ENCODE results near the gene TMEM132D.

The TMEM132D gene

DNA sequence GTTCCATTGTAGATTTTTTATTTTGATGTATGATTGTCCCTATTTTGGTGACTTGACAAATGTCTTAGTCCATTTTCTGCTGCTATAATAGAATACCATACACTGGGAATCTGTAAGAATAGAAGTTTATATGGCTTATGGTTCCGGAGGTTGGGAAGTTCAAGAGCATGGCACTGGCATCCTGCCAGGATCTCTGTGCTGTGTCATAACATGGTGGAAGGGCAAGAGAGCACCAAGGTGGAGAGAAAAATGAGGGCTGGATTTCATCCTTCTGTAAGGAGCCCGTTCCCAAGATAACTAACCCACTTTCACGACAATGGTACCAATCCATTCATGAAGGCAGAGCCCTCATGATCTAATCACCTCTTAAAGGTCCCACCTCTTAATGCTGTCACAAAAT, 176.7 kb downstream of the TMEM132D start:
- no peak for DNase-seq (ENCODE audit: low read depth in 2 of 2)

DNA sequence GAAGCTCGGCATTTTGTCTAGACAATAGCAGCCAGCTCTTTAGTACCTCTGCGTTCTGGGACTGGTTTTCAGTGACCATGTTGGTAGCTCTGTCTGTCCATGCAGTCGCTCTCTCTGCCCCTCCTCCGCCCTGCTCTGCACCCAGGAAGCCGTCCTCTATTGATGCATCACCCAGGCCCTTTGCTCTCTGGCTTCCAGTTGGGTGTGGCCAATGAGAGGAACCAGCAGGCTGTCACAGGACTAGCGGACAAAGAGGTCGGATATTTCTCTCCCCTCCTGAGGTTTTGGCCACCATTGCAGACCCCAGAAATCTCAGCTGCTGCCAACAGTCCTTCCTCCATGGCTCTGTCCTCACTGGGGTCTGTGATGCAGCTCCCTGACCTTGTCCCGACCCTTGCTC, 180.6 kb downstream of the TMEM132D start:
- DNase-seq (ENCODE audit: low read depth in 2 of 2) = no peak

DNA sequence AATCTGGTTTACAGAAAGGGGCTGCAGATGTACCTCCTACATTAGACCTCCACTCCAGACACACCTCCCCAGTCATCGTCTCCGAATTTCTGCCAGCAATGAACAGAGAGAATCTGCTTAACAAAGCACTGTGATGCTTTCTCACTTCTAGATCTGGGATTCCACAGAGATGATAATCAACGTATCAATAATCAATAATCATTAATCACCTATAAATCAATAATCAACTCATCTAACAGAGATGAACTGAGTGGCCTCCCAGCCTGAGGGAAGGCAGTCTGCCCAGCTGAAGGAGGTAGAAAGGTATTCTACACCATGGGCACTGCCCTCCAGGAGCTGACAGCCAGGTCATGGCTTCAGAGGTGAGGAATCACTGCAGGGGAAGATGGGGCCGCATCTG, 183.2 kb downstream of the TMEM132D start:
- no peak for DNase-seq (ENCODE audit: low read depth in 2 of 2)

DNA sequence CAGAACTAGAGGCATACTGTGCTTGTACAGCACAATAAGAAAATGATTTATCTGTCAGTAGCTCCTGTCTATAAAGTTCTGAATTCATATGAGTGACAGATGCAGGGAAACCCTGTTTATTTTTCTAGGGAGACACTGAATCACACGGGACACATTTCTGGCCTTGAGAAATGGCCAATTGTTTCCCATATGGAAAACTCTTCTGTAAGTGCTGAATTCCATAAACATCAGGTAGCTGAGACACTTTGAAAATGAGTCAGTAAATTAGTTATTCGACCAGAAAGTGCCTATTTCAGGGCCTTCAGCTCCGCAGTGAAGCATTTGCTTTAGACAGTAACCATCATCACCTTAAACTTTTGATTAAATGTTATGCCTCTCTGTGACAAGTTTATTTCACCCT, 184.4 kb downstream of the TMEM132D start:
- no peak for DNase-seq (ENCODE audit: low read depth in 2 of 2)

DNA sequence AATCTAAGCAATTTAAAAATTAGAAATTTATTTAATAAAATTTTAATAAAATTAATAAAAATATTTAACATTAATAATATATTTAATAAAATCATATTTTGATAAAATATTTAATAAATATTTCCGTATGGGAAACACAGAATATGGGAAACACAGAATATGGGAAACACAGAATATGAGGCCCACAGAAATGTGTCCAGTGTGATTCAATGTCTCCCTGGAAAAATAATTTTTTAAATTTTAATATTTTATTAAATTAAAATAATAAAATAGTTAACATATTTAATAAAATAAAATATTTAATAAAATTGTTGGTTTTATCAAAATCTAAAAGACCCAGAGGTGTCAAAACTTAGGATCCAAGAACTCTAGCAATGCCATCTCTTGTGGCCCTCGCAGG, 186.4 kb downstream of the TMEM132D start:
- DNase-seq (ENCODE audit: low read depth in 2 of 2) = no peak

DNA sequence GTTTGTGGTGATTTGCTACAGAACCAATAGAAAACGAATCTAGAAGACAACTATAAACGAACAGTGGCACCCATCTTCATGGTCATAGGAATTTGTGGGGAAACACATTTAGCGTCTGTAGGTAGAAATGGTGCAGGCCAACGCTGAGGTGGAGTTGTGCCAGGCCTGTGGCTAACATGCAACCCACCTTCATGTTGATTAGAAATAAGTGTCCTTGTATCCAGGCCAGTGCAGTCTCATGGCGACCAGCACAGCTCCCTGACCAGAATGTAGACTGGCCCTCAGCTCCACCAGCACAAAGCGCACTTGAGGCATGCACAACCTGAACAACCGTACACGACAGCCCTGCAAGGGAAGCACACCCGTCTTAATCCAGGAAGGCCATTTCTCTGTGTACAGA, 187.0 kb downstream of the TMEM132D start:
- DNase-seq (ENCODE audit: low read depth in 2 of 2) = no peak

DNA sequence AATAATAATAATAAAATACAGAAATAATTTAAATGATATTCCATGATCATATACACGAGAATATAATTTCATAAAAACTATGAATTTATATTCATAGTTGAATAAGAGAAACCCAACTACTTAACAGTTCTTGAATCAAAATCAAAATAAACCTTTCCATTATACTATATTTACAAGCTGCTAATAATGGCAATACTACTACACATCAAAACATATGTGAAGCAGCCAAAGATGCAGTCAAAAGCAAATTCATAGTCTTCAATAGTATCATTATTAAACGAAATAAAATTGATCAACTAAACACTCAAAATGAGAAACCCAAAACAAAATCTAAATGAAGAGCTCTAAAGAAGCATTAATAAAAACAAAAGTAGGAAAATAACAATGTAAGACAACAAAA, 197.1 kb downstream of the TMEM132D start:
- DNase-seq (ENCODE audit: low read depth in 2 of 2) = no peak

DNA sequence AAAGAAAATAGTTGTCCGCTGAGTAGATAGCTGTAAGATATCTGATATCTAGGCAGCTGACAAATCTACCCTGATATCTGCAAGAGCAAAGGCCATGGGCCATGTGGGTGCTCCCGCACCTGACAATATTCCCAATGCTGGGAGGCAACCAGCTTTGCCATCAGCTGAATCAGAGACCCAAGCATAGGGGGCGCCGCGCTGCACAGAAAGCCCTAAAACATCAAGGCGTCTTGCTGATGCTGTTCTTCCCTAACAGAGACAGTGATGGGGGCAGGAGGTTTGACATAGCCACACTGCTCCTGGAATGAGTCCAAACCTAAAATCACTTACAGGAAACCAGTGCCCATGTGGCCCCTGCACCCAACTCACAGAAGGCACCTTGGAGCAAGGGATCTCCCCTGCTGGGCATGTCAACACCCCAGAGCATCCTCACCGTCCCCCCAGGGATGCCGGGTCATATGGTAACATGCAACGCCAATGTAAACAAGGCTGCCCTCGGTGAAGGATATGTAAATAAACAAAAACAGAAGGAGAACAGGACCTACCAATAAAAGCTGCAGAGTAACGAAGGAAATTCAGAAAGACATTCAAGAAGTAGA, 199.5 kb downstream of the TMEM132D start:
- DNase-seq (ENCODE audit: low read depth in 2 of 2) = no peak

DNA sequence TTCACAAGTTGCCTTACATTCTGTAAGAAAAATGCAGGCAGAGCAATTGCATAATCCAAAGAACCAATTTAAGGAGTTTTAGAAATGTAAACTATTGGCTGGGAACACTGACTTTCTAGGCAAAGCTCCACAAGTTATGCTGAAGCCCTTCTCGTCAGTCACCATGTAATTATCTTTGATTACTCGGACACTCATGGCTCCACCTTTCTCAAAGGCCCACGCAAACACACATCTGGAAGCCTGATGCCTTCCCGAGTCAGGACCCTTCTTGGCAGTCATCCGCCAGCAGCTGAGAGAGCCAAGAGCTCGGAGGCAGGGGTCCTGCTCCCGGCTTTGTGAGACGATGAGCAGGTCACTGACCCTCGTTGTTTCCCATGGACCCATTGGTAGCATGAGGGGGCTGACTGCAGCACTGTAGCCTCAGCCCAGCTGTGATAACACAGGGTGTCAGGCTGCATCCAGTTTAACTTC, 202.2 kb downstream of the TMEM132D start:
- no peak for DNase-seq (ENCODE audit: low read depth in 2 of 2)

DNA sequence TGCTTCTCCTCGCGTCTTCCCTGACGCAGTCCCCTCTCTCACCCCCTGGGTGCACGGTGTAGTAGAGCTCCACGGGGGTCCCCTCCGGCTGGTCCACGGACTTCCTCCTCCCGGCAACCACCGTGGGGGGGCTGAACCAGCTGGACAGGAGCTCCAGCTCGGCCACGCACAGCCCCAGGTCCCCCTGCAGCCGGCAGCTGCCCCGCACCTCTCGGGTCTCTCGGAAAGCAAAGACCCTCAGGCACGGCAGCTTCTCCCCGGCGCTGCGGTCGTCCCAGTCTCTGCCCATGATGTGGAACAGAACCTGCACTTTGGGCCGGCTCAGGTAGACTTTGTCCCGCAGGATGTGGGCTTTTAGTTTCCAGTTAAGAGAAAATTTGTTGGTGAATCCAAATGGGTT, 203.8 kb downstream of the TMEM132D start:
- no peak for DNase-seq (ENCODE audit: low read depth in 2 of 2)

DNA sequence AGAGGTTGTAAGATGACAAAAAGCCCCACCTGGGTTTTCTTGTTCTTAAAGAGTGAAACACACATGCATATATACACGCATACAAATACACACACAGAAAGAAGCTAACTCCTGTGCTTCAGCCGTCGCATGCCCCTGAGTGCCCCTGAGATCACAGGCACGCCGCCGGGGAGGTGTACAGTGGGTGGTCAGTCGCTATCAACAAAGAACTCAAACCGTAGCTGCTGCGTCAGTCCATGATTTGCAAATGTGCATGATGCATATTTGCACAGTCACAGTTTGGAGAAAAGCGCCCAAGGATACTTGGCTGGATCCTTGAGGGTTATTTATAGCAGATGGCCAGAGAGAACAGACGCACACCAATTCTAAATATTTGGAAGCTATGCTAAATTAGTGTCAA, 206.9 kb downstream of the TMEM132D start:
- DNase-seq (ENCODE audit: low read depth in 2 of 2) = no peak

DNA sequence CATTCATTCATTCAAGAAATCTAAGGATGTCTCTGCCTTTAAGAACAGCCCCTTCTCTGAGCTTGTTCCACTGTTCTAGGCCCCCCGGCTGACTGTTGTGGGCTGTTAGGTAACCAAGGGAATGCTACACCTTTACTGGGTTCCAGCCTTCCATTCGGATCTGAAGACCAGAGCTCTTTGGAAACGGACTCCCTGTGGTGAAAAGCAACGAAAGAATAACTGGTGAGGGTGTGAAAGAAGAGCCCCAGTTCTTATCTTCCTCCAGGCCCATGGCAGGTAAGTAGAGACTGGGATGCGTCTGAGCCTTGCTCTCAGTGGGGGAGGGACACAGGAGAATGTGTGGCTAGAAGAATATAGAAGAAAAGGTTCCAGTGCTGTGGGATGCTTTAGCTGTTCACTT, 207.4 kb downstream of the TMEM132D start:
- DNase-seq (ENCODE audit: low read depth in 2 of 2) = no peak

DNA sequence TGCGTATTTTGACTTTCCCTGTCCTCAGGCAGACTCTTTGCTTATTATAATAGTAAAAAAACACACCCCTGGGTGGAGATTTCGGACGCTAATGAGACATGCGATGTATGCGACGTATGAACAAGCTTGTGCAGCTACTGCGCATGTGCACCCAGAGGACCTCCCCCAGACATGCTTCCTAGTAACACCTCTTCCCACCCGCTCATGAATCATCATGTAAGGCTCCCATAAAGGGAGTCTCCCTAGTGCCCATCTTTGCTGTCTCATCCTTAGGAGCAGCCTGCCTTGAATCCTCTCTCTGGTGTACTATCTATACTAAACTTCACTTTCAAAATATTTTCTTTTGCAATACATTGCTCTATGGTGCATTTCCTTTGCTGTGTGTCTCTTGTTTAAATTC, 210.1 kb downstream of the TMEM132D start:
- no peak for DNase-seq (ENCODE audit: low read depth in 2 of 2)

DNA sequence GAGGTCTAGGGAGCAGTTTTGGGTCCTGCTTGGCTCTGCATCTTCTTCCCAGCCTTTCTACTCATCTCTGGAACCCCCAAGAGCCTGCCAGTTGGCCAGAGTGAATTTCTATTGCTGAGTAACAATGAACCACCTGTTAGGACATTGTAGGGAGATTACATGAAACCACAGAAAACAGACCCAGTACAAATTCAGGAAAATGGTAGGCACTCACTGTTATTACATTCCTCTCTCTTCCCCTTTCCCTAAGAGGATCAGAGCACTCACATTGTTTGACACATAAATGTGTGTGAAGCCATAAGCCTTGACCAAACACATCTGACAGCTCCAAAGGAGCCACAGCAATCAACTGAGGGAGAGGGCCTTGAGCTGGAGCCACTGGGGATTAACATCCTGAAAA, 216.1 kb downstream of the TMEM132D start:
- no peak for DNase-seq (ENCODE audit: low read depth in 2 of 2)

DNA sequence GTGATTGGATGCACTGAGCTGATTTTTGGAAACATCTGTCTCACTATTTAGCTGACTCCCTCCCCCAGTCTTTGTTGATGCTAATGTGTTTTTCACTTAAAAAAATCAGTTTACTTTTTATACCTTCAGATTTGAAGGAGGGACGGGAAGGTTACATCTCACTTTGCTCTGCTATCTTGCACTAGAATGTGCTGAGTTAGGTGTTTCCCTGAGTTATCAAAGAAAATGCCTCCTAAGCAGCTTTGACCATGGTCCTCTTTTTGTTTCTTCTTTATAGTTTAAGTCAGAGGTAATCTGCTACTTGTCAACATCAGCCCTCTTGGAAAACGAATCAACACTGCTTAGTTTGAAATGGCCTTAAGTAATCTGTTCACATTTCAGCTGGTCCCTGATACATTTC, 222.0 kb downstream of the TMEM132D start:
- no peak for DNase-seq (ENCODE audit: low read depth in 2 of 2)

DNA sequence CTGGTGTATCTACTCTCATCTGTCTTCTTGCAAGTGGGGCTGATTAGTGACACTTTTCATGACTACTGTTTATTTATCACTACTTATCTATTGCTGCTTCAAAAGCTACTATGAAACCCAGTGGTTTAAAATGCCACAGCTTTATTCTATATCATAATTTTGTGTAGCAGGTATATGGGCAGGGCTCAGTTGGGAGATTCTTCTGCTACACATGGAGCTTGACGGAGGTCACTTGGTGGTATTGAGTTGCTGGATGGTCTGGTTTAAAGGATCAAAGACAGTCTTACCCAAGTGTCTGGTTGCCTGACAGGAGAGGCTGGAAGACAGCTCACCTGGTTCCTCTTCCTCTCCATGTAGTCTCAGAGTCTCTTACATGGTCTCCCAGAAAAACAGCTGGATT, 222.7 kb downstream of the TMEM132D start:
- no peak for DNase-seq (ENCODE audit: low read depth in 2 of 2)

DNA sequence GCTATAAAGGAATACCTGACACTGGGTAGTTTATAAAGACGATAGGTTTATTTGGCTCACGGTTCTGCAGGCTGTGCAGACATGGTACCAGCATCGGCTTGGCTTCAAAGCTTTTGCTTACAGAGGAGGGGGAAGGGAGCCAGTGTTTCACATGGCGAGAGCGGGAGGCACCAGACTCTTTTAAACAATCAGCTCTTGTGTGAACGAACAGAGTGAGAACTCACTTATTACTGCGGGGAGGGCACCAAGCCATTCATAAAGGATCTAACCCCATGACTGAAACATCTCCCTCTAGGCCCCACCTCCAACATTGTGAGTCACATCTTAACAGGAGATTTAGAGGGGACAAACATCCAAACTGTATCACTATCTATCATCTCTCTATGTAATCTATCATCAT, 227.4 kb downstream of the TMEM132D start:
- no peak for DNase-seq (ENCODE audit: low read depth in 2 of 2)

DNA sequence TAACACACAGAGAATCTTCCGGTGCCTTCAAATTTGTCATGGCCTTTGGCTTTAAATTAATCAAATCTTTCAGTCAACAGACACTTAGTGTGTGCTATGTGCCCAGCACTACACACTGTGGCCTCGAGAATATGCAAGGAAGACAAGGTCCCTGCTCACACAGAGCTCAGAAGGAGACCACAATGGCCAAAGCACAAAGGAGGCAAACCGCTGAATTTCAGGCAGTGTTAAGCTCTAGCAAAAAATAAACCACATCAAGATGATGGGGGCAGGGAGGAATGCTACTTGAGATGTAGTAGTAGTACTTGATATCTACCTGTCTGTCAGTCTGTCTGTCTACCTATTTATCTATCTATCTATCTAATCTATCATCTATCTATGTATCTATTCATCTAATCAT, 227.9 kb downstream of the TMEM132D start:
- DNase-seq (ENCODE audit: low read depth in 2 of 2) = no peak

DNA sequence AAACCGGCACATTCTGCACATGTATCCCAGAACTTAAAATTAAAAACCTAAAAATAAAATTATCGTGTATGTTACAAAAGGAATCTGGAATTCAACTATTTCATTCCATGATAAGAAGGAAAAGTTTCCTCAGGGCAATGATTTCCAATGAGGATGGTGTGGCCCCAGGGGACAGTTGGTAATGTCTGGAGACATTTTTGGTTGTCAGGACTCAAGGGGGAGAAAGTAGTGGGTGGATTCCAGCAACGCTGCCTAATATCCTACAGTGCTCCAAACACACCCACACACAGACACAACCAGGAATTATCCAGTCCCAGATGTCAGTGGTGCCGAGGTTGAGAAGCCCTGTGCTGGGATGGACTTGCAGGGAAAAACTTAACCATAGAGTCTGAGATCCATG, 228.3 kb downstream of the TMEM132D start:
- no peak for DNase-seq (ENCODE audit: low read depth in 2 of 2)

DNA sequence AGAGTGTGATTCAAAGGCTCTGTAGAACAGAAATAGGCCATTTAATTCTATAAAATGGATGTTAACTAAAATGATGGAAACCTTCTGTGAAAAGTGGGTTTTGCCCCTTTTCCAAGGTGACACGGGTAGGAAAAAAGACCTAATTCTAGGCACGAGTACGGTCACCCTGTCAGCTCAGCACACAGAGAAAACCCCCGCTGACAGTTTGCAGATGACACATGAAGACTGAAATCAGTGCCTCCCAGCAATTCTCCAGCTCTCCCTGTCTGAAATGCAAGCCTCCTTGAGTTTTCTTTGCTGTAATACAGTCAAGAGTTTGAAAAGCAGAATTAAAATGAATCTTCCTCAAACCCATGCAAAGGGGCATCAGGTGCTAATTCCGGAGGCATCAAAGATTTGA, 230.0 kb downstream of the TMEM132D start:
- no peak for DNase-seq (ENCODE audit: low read depth in 2 of 2)

DNA sequence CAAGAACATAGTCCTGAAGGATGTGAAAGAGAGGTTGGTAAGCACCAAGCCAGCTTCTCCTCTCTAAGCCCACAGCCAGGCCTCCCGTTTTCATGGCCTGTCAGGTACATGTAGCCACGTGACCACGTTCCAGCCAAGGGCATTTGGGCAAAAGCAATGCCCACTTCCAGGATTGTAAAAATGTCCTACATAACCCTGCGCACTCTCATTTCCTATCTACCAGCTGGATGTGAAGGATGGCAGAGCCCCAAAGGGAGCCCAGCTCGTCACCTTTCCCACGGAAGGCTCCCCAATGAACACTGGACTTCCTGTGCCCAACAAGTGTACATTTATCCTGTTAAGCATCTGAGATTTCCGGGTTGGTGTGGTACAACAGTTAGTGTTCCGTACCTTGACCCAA, 231.7 kb downstream of the TMEM132D start:
- no peak for DNase-seq (ENCODE audit: low read depth in 2 of 2)

DNA sequence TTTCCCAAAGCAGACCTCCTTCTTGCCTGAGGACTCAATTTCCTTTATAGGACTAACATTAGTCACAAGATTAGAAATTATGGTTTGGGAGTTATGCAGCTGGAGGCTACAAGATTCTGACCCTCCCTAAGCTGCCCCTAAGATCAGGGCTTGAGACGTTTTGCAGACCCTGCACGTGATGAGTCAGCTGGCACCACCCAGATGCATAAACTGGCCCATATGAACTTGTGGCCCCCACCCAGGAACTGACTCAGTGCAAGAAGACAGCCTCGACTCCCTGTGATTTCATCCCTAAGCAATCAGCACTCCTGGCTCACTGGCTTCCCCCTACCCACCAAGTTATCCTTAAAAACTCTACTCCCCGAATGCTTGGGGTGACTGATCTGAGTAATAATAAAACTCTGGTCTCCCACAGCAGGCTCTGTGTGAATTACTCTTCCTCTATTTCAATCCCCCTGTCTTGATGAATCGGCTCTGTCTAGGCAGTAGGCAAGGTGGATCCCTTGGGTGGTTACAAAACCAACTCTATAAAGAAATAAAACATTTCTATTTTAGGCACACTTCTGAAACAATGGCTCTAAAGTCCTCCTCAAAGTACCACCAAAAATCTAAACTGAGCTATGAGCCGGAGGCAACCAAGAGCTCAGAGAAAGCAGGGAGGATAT, 233.4 kb downstream of the TMEM132D start:
- DNase-seq (ENCODE audit: low read depth in 2 of 2) = no peak

DNA sequence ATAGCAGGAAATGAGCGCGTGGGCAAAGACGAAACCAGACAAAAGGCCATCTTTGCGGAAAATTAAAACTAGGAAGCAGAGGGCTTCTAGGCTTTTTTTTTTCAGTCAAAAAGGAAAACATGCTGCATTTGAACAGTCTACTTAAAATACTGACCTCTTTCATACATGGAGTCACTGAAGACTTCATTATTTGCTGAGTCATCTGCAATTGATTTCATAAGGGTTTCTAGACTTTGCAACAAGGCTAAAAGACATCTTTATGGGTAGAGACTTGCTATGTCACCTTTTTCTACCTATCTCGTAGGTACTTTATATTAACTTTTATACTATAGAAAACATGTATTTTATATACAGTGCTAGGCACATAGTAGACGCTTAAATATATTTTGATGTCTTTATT, 238.4 kb downstream of the TMEM132D start:
- DNase-seq (ENCODE audit: low read depth in 2 of 2) = no peak

DNA sequence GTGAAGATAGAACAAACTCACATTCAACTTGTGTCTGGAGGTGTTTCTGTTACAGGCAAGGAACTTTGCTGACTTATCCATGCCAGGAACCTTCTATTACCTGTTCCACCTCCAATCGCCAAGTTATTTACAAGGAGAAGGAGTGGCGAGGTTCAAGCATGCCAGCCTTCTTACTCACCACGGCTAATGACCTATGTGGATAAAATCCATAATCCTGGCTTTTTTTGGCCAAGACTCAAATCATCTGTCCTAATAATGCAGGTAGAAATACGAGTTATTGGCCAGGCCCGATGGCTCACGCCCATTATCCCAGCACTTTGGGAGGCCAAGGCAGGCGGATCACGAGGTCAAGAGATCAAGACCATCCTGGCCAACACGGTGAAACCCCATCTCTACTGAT, 241.6 kb downstream of the TMEM132D start:
- DNase-seq (ENCODE audit: low read depth in 2 of 2) = no peak

All from stimulated activated CD4-positive, alpha-beta T cell treated with anti-CD3 and anti-CD28 coated beads, Interleukin-1b, Interleukin-23, amount 100 ng/mL, for 1 hour (primary cell).